C1 segment of cervical spinal cord (tissue), 14 donors: ENCODE results near the gene CLPTM1L.
"Not testable (repeated sequence)": the region's sequence is repeated elsewhere in the genome, so short reads cannot be mapped to it uniquely, and the experiment has no call there.

Experiments used
- DNase-seq, 14 donors: peaks; one replicate each; lab custom pipeline; 2025; lab: John Stamatoyannopoulos, UW

Gene CLPTM1L

DNA sequence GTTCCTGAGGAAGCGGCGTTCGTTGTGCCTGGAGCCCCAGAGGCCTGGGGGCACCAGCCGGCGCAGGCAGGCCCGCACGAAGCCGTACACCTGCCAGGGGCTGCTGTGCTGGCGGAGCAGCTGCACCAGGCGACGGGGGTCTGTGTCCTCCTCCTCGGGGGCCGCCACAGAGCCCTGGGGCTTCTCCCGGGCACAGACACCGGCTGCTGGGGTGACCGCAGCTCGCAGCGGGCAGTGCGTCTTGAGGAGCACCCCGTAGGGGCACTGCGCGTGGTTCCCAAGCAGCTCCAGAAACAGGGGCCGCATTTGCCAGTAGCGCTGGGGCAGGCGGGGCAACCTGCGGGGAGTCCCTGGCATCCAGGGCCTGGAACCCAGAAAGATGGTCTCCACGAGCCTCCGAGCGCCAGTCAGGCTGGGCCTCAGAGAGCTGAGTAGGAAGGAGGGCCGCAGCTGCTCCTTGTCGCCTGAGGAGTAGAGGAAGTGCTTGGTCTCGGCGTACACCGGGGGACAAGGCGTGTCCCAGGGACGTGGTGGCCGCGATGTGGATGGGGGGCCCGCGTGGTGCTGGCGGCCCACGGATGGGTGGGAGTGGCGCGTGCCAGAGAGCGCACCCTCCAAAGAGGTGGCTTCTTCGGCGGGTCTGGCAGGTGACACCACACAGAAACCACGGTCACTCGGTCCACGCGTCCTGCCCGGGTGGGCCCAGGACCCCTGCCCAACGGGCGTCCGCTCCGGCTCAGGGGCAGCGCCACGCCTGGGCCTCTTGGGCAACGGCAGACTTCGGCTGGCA, 51.3 kb downstream of the CLPTM1L start:
- DNase-seq, result no peak

GRCh38 chr5:1292846-1293415, 52.0 kb downstream of the CLPTM1L start:
- DNase-seq, result no peak

- DNase-seq, result no peak
Measured at GRCh38 chr5:1292139-1292538, 52.8 kb downstream of the CLPTM1L start.

DNA sequence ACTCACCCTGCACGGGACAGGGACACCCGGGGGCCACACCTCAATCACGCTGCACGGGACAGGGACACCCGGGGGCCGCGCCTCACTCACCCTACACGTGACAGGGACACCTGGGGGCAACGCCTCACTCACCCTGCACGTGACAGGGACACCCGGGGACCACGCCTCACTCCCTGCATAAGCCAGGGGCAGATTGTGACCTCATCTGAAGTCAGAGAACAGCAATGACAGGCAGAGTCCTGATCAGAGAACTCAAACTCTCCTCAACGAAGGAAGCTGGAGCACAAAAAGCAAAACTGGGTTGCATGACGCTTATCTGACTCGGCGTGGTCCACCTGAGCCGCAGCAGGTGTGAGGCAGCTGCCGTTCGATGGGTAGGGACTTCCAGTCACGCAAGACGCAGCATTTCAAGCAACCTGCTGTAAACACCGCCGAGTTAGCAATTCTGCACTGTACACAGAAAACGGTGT, 53.3 kb downstream of the CLPTM1L start:
- no peak for DNase-seq

DNA sequence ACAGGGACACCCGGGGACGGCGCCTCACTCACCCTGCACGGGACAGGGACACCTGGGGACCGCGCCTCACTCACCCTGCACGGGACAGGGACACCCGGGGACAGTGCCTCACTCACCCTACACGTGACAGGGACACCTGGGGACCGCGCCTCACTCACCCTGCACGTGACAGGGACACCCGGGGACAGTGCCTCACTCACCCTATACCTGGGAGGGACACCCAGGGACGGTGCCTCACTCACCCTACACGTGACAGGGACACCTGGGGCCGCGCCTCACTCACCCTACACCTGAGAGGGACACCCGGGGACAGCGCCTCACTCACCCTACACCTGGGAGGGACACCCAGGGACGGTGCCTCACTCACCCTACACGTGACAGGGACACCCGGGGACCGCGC, 53.9 kb downstream of the CLPTM1L start:
- not testable (repeated sequence) for DNase-seq

DNA sequence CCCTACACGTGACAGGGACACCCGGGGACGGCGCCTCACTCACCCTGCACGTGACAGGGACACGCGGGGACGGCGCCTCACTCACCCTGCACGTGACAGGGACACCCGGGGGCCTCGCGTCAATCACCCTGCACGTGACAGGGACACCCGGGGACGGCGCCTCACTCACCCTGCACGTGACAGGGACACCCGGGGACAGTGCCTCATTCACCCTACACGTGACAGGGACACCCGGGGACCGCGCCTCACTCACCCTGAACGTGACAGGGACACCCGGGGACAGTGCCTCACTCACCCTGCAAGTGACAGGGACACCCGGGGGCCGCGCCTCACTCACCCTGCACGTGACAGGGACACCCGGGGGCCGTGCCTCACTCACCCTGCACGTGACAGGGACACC, 55.3 kb downstream of the CLPTM1L start:
- DNase-seq, result not testable (repeated sequence)

DNA sequence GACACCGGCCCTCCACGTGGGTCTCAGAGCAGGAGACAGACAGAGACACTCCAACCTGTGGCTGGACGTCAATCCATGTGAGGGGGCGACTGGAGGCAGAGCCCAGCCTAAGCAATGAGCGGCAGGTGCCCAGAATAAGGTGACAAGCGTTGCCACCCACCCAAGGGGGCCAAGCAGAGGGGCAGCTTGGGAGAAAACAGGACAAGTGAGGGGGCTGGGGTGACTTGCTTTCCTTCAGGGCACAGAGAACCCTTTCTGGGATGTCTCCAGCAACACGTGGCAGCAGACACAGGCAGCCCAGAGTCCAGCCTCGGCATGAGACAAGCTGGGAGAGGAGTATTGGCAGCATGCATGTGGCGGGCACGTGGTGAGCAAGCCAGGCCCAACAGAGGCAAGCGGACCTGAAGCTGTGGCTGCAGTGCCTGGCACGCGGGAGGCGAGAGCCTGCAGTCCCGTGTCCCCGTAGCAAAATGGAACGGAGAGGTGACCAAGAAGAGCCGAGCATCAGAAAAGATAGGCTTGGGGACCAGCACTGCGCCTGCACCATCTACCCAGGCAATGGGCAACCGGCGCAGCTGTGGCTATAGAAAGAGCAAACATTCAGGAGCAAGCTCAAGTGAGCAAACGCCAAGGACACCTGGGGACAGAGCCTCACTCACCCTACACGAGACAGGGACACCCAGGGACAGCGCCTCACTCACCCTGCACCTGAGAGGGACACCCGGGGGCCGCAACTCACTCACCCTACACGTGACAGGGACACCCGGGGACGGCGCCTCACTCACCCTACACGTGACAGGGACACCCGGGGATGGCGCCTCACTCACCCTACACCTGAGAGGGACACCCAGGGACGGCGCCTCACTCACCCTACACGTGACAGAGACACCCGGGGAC, 56.2 kb downstream of the CLPTM1L start:
- DNase-seq, result no peak

DNA sequence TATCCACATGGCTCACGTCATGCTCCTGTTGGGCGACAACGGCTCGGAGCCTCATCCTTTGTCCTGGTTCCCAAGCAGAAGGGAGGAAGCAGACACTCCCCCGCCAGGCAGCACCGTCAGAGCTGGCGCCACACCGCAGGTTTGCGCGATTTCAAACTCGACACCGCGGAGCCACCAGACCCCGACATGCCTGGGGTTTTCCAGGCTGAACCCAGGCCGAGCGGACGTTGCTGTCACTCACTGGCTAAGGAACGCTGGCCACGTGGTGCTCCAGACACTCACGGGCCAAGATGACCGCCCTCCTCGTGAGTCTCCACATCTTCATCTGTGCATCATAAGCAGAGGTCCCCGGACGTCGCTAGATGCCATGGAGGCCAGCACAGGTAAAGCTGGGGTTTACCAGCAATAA, 59.0 kb downstream of the CLPTM1L start:
- DNase-seq, result no peak

- no peak for DNase-seq
Measured at GRCh38 chr5:1285141-1285540, 59.8 kb downstream of the CLPTM1L start.

GRCh38 chr5:1284336-1284970, 60.4 kb downstream of the CLPTM1L start:
- not testable (repeated sequence) for DNase-seq

GRCh38 chr5:1283729-1284041, 61.2 kb downstream of the CLPTM1L start:
- DNase-seq, result not testable (repeated sequence)

DNA sequence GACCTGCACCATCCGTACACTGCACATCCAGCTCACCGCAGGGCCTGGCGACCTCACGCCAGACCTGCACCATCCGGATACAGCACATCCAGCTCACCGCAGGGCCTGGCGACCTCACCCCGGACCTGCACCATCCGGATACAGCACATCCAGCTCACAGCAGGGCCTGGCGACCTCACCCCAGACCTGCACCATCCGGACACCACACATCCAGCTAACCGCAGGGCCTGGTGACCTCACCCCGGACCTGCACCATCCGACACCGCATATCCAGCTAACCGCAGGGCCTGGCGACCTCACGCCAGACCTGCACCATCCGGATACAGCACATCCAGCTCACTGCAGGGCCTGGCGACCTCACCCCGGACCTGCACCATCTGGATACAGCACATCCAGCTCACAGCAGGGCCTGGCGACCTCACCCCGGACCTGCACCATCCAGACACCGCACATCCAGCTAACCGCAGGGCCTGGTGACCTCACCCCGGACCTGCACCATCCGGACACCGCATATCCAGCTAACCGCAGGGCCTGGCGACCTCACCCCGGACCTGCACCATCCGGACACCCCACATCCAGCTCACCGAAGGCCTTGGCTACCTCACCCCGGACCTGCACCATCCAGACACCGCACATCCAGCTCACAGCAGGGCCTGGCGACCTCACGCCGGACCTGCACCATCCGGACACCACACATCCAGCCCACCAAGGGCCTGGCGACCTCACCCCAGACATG, 61.7 kb downstream of the CLPTM1L start:
- not testable (repeated sequence) for DNase-seq

DNA sequence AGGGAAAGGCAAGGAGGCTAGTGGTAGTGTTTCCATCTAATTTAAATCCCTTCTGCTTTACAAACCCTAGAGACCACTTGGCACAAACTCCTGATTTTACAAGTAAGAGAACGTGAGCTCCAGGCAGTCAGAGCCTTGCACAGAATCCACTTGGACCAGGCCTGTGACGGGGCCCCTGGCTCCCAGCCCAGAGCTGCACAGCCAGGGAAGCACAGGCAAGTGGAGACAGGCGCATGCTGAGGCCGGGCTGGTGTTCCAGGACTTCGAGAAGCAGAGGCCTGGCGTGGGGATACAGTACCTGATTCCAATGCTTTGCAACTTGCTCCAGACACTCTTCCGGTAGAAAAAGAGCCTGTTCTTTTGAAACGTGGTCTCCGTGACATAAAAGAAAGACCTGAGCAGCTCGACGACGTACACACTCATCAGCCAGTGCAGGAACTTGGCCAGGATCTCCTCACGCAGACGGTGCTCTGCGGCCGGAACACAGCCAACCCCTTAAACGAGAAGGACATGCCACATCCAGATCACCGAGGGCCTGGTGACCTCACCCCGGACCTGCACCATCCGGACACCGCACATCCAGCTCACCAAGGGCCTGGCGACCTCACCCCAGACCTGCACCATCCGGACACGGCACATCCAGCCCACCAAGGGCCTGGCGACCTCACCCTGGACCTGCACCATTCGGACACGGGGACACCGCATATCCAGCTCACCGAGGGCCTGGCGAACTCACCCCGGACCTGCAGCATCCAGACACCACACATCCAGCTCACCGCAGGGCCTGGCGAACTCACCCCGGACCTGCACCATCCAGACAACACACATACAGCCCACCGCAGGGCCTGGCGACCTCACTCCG, 62.5 kb downstream of the CLPTM1L start:
- peak in 1 of 14 donors; percentile 21 for DNase-seq

- DNase-seq, result no peak
Measured at GRCh38 chr5:1281038-1281882, 63.6 kb downstream of the CLPTM1L start.

DNA sequence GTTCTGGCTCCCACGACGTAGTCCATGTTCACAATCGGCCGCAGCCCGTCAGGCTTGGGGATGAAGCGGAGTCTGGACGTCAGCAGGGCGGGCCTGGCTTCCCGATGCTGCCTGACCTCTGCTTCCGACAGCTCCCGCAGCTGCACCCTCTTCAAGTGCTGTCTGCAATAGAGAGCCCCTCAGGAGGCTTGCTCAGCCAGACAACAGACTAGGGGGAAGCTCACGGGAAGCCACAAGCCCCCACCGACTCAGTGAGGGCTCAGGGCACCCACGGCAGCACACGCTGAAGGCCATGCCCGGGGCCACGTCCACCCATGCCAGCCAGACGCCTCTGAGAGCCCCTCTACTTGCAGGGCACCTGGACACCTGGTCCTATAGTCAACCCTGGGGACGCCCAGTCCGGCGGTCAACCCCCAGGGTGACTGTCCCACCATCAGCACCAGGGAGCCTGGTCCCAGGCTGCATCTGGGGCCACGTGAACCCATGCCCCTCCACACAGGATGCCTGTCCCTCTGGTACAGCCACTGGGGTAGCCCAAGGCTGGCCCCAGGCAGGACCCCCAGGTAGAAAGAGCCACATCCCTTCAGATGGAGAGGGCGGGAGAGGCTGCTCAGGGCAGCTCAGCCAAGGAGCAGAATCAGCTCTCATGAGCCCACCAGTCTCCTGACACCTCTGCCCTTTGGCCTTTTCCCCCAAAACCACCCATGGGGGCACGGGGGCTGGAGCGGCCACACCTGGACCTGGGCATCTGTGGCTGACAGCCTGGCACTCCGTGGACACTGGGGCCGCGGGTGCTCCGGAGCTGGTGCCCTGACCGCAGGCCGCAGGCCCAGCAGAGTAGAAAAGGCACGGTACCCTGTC, 64.5 kb downstream of the CLPTM1L start:
- no peak for DNase-seq

DNA sequence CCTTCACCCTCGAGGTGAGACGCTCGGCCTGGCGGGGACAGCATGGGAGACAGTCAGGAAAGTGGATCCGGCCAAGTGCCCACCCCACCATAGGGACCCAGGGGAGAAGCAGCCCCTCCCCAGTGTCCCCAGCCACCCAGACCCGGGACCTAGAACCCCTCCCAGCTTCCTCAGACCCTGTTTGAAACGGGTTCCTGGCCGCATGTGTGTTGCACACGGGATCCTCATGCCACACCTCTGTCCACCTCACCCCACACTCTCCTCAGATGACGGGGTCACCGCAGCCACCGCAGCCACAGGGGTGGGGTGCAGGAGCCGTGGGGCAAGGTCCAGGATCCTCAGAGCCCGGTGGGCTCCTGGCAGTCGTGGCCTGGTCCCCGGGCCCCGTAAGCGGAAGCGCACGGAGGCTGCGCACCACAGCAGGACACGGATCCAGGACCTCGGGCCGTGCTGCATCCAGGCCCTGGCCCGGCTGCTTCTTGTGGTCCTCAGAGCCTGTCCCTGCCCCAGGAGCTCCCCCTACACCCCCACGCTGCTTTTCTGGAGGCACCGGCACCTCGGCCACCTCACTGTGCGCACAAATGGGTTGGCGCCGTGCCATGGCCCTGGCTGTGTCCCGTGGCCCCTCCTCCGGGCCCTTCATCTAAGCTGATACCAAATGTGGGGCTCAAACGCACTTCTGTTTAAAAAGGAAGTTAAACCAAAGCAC, 65.3 kb downstream of the CLPTM1L start:
- DNase-seq, result no peak

DNA sequence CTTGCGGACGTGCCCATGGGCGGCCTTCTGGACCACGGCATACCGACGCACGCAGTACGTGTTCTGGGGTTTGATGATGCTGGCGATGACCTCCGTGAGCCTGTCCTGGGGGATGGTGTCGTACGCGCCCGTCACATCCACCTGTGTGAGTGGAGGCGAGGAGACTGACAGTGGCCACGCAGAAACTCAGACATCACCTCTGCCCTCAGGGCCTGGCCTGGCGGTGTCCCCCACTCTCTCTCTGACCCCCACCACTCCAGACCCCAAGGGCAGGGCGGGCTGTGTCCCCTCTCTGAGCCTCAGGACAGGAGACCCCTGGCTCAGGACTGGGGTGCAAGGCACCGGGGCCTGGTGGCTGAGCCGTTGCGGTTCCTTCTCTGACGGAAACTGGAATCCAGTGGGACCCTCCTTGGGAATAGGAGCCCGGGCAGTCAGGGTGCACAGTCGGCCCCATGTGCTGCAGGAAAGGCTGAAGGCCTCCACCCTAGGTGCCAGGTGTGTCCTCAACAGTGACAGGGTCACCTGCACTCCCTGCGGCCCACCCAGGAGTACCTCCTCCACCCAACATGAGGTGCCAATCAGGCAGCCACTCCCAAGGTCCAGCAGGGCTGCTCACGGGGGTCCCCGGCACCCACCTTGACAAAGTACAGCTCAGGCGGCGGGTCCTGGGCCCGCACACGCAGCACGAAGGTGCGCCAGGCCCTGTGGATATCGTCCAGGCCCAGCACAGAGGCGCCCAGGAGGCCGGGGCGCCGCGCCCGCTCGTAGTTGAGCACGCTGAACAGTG, 66.0 kb downstream of the CLPTM1L start:
- DNase-seq, result no peak
